ENCODE results near the gene ENTREP3.
"Not testable (repeated sequence)": the region's sequence is repeated elsewhere in the genome, so short reads cannot be mapped to it uniquely, and the experiment has no call there.

The ENTREP3 gene

GRCh38 chr1:155255243-155256007, at the start of gene ENTREP3:
Gene ENTREP3, minus strand, starts transcription at chr1:155255483. Its CDS starts 606 bp downstream, at chr1:155254877.
- DNase-seq, result peak; percentile 74

- no peak for DNase-seq
Measured at GRCh38 chr1:155304558-155305063, 49.3 kb upstream of the ENTREP3 start.

GRCh38 chr1:155301342-155301841, 46.1 kb upstream of the ENTREP3 start, which contains the start of gene PKLR:
Gene PKLR, minus strand, starts transcription at chr1:155301438. Its CDS starts 43 bp downstream, at chr1:155301395.
- no peak for DNase-seq

- no peak for DNase-seq
Measured at GRCh38 chr1:155300553-155301329, 45.5 kb upstream of the ENTREP3 start.

- no peak for DNase-seq
Measured at GRCh38 chr1:155300024-155300423, 44.7 kb upstream of the ENTREP3 start.

GRCh38 chr1:155297384-155297783, 42.1 kb upstream of the ENTREP3 start:
- no peak for DNase-seq

GRCh38 chr1:155296661-155297060, 41.4 kb upstream of the ENTREP3 start:
- no peak for DNase-seq

- DNase-seq, result no peak
Measured at GRCh38 chr1:155295942-155296267, 40.6 kb upstream of the ENTREP3 start.

GRCh38 chr1:155295183-155295941, 40.1 kb upstream of the ENTREP3 start:
- DNase-seq, result no peak

- no peak for DNase-seq
Measured at GRCh38 chr1:155294520-155295182, 39.4 kb upstream of the ENTREP3 start.

- DNase-seq, result no peak
Measured at GRCh38 chr1:155293086-155293749, 37.9 kb upstream of the ENTREP3 start.

- DNase-seq, result not testable (repeated sequence)
Measured at GRCh38 chr1:155291006-155291405, 35.7 kb upstream of the ENTREP3 start.

- DNase-seq, result no peak
Measured at GRCh38 chr1:155287987-155288543, 32.8 kb upstream of the ENTREP3 start.

- DNase-seq, result no peak
Measured at GRCh38 chr1:155286544-155286943, 31.3 kb upstream of the ENTREP3 start.

GRCh38 chr1:155285631-155286044, 30.4 kb upstream of the ENTREP3 start:
- no peak for DNase-seq

GRCh38 chr1:155285063-155285462, 29.8 kb upstream of the ENTREP3 start:
- no peak for DNase-seq

GRCh38 chr1:155284476-155284875, 29.2 kb upstream of the ENTREP3 start:
- DNase-seq, result no peak

- DNase-seq, result no peak
Measured at GRCh38 chr1:155282488-155283091, 27.3 kb upstream of the ENTREP3 start.

GRCh38 chr1:155279268-155279667, 24.0 kb upstream of the ENTREP3 start:
- no peak for DNase-seq

GRCh38 chr1:155278689-155279160, 23.4 kb upstream of the ENTREP3 start:
- no peak for DNase-seq
